ENCODE results near the gene SLC16A12.

The SLC16A12 gene, protein sequence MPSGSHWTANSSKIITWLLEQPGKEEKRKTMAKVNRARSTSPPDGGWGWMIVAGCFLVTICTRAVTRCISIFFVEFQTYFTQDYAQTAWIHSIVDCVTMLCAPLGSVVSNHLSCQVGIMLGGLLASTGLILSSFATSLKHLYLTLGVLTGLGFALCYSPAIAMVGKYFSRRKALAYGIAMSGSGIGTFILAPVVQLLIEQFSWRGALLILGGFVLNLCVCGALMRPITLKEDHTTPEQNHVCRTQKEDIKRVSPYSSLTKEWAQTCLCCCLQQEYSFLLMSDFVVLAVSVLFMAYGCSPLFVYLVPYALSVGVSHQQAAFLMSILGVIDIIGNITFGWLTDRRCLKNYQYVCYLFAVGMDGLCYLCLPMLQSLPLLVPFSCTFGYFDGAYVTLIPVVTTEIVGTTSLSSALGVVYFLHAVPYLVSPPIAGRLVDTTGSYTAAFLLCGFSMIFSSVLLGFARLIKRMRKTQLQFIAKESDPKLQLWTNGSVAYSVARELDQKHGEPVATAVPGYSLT

DNA sequence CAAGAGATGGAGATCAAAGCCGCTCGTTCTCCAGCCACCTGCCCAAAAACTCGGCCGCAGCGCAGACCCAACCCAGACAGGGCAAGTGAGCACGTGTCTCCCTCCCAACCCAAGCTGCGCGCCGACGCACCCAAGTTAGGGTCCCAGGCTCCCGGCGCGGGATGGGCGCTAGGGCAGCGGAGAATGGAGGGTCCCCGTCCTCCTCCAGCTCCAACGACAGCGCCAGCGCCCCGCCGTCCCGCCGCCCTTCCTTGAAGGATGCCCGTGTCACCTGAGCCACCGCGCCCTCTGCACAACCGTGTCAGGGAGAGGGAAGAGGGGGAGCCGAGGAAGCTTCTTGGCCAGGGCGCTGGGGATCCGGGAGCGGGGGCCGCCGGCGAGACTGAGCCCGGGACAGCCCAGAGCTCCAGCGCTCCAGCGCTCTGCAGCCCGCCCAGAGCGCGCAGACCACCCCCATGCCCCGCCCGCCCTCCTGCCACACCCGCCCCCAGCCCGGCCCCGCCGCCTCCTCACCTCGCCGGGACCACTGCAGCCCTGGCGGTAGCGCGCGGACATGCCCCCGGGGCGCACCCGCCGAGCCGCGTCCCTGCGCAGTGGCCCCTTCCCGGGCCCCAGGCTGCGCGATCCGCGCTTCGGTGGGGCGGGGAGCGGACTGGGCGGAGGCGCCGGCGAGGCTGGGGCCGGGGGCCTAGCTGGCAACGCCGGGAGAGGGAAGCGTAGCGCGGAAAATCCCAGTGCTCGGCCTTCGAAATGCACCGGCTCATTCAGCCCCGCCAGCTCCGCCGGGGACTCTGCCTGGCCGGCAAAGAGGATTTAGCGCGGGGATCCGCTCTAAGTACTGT is at the start of gene SLC16A12:
TSS of gene SLC16A12 (minus strand) at position 424 of the 842 bp plus-strand sequence. CDS start 73,016 bp downstream, outside the sequence.
- DNase-seq = no peak

DNA sequence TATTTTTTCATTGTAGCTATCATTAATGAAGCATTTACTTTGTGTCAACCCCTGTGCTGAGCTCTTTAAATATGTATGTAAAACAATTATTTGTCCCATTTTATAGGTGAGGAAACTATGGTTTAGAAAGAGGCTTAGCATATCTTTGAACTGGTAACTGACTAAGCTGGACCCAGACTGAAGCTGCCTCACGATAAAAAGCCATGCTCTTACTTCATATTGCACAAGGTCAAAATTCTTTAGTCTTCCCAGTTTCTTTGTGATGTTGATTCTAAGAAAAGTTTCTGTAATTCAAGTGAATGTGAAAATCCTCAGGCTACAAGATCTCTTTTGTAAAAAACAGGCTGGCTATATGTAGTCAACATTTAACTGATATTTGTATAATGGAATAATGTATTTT is 46.6 kb upstream of the SLC16A12 start:
- DNase-seq = no peak

DNA sequence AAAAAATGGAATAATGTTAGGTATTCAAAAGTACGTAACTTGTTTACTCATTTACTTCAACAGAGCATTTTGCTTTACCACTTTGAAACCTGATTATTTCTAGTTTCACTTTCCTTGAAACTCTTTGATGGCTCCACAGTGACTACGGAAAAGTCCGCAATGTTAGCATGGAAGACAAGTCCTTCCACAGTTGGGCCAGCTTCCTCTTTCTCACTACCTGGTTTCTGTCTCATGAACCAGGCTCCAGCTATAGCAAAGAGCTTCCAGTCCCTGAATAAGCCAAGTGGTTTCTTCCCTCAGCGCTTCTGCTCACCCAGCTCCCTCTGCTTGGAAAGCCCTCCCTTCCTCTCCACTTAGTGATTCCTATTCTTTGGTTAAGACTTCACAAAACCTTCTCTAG is 44.8 kb upstream of the SLC16A12 start:
- no peak for DNase-seq

DNA sequence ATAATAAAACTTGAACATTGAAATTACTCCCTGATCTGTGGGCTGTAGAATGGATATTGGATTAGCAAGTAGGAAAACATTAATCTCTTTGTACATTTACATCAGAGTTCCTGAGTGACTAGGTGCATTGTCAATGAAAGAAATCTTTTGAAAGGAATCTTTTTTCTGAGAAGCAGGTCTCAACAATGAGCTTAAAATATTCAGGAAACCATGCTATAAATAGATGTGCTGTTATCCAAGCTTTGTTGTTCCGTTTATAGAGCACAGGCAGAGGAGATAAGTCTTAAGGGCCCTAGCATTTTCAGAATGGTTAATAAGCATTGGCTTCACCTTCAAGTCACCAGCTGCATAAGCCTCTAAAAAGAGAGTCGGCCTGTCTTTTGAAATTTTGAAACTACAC is 41.3 kb upstream of the SLC16A12 start:
- no peak for DNase-seq

DNA sequence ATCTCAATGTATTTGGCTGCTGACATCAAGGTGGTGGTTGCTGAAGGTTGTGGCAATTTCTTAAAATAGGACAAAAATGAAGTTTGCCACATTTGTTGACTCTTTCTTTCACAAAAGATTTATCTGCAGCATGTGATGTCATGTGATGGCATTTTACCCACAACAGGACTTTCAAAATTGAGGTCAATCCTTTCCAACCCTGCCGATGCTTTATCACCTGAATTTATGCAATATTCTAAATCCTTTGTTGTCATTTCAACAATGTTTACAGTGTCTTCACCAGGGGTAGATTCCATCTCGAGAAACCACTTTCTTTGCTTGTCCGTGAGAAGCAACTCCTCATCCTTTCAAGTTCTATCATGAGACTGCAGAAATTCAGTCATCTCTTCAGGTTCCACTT is 40.6 kb upstream of the SLC16A12 start:
- DNase-seq = no peak

DNA sequence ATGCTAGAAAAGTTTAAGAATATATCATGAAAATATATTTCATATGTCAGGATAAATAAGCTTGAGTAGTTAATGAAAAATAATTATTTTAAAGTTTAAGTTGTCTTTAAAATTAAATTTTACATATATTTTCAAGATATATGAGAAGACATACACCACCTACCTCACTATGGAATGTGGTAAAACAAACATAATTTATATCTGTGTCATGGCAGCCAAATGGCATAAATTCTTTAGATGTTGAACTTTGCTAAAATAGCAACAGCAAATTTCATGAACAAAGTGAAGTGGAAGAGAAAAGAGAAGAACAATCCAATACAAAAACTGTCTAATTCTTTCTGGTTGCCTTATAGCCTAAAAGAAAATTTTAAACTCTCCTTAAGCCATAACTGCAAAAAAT is 39.6 kb upstream of the SLC16A12 start:
- no peak for DNase-seq

DNA sequence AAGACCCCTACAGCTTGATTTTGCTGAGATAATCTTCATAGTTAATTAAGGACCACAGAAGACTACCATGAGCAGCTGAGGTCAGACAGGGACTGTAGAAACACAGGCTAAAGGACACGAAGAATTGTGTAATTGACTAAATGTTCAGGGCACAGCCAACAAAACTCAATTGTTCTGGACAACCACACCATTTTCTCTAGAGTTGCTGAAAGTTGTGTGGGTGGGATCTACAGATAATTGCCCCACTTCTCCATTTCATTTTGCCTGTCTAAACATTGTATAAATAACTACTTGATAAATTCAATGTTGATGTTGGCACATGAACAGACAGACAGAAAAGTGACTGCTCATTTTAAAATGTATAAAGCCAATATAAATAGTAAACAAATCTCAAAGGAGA is 39.0 kb upstream of the SLC16A12 start:
- DNase-seq = no peak

DNA sequence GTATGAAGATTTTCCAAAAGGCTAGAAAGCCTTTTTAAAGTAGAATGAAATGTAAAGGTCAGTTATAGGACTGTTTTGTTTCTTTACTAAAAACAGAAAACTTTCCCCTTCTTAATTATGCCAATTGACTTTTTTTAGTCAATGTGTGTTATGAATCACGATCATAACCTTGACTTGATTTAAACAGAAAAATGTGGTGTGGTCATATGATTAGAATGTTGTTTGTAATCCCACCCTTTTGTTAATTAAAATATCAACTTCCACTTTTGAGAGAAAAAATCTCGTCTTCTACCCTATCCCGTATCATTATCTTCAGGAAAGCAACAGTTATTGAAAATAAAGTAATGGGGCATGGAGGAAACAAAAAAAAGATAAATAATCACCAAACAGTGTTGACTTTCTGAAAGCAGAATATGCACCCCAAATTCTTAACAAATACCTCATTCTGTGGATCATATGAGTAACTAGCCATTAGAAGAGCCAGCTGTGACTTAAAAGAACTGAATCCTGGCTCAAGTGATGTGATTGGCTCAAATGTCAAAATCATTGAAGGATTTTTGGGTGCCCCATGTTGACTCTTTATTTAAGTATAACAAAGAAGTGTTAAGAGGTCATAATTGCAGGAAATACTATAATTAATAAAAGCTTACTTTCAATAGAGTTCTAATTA is 32.3 kb upstream of the SLC16A12 start:
- DNase-seq = no peak

DNA sequence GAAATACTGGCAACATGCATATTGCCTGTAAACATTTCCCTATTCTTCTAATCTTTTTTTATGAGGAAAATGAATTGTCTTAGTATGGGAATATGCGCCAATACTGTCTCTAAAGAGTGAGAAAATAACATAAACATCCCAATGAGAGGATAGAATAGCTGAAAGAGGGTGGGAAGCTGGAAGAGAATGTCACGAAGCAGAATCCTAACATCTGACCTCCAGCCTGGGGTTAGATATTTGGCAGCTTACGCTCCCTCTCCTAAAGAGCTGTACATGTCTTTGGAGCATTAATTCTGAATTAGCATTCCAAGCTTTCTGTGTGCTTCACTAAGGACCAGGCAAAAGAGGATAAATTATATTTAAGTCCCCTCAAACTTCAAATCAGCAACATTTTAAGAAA is 31.6 kb upstream of the SLC16A12 start:
- no peak for DNase-seq

DNA sequence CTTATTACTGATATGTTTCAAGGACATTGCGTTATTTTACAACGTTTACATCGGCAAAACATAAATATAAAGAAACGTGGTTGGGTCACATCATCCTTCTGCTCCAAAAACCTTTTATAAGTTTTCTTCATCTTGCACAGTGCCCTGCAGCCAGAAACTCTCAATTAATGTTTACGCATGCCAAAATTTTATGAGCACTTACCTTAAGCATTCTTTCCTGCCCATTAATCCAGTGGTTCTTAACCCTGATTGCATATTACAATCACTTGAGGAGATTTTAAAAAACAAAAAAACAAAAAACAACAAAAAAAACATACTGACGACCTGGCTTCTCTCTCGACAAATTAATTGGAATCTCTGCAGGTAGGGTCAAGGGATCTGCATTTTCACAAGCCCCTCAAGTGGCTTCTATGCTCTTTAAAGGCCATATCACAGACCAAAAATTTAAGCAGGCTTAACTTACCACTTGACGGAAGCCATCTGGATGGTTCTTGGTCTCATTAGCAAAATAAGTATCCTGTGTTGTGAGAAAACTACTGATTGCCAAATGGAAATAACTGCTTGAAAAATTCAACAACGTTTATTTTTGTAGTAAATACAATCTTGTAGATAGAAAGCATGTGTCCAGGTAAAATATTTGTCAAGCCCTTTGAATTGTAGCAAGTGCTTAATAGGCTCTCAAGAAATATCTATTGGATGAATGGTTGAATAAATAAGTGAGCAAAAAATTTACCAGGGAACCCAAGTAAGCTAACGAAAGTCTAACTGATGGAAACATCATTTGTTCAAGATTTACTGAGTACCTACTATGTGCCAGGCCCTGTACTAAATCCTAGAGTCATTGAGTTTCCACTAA is 30.9 kb upstream of the SLC16A12 start:
- DNase-seq = no peak

DNA sequence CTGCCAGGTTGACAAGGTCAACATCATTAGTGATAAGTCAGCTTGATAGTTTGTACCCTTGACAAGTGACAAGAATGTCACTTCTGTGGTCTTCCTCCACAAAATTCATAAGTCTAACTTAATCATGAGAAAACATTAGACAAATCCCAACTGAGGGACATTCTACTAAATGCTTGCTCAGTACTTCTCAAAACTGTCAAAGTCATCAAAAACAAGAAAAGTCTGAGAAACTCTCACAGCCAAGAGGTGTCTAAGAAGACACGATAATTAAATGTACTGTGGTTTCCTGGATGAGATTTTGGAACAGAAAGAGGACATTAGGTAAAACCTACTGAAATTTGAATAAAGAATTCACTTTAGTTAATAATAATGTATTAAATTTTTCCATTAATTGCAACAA is 29.8 kb upstream of the SLC16A12 start:
- DNase-seq = no peak

DNA sequence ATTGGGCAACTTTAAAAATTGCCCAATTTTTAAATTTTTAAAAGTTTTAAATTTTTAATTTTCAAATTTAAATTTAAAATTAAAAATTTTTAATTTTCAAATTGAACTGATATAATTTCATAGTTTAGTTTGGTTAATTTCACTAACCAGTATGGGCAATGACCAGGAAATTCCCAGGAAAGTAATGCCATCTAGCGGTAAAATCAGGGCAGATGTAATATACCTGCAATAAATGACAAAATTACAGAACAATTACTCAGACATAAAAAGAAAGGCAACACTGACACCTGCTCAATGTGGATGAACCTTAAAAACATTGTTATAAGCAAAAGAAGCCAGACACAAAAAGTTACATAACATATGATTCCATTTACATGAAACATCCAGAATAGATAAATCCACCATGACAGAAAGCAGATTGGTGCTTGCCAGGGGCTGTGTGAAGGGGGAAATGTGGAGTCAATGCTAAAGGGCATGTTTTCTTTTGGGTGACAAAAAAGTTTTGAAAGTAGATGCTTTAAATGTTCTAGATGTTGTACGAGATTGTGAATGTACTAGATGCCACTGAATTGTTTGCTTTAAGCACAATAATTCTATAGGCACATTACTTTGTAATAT is 28.6 kb upstream of the SLC16A12 start:
- peak in 2 of 56 donors; percentile 3 to 29 for DNase-seq

DNA sequence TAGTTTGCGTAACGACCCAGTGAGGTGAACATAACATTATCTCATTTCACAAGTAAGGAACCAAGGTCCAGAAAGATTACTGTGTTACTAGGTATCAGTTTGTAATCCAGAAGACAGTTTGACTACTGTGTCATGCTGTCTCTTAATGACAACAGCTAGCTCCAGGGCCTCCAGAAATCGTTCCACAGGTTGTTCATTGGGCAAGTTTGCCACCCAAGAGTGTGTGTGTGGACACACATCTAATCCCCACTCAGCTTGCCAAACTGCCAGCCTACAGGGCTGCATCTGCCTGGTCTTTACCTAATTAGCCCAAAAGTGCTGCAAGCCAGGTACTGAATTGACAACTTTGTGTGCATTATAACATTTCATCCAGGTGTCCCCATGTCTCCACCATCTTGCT is 27.9 kb upstream of the SLC16A12 start:
- DNase-seq = no peak

DNA sequence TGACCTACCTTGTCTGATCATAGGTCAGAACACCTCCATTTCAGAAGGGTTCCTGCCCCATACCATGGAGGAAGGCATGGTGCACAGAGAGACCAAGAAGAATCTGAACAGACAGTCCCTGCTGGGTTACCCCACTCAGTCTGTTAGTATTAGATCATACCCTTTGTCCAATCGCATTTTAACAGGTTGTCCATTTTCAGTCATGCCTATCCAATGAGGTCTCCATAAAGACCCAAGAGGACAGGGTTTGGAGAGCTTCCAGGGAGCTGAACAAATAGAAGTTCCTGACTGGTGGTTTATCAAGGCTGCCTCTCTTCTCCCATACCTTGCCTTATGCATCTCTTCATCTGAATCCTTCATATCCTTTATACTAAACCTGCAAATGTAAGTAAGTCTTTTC is 21.2 kb upstream of the SLC16A12 start:
- no peak for DNase-seq

DNA sequence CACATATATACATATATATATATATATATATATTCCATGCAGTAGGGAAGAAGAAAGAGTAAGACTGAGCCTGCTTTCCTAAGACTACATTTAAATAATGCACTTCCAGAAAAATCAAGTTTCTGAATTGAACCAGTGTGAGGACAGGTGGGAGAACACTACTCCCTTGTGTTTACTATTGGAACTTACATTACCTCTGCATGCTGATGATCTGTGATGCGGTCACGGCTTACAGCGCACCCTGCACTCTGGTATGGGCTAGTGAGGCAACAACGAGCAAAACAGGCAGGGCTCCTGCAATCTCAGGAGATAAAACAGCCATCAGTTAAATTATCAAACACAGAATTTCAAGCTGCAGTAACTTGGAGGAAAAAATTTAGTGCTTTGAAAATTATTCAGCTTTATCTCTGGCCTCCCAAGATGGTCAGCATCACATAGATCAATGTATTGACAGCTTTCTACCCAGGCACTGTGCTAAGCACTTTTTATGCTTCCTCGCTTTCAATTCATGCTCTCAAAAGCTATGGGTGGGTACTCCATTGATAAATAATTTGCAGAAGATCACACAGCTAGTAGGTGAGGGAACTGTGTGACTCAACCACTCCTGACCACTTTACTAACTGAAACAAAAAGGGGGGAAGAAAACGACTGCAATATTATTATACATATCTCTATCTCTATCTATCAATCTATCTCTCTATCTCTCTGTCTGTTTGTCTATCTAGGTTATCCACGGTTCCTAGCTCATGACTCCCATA is 20.5 kb upstream of the SLC16A12 start:
- no peak for DNase-seq

DNA sequence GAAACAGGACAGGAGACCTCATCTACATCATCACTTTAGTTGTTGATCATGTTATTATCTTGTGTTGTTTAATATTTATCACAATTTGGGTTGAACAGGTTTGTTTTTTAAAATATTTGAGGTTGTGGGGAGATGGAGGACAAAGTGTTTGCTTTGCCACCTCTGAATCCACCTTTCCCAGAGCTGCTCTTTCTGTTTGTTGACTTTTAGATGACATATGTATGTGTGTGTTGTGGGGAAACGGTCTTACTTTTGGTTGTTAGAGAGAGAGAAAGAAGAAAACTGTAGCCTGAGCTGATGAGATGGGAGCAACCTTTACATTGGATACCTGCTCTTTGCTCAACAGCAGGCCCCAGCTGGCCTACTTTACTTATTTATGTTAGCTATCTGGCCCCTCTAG is 19.0 kb upstream of the SLC16A12 start:
- DNase-seq = no peak

DNA sequence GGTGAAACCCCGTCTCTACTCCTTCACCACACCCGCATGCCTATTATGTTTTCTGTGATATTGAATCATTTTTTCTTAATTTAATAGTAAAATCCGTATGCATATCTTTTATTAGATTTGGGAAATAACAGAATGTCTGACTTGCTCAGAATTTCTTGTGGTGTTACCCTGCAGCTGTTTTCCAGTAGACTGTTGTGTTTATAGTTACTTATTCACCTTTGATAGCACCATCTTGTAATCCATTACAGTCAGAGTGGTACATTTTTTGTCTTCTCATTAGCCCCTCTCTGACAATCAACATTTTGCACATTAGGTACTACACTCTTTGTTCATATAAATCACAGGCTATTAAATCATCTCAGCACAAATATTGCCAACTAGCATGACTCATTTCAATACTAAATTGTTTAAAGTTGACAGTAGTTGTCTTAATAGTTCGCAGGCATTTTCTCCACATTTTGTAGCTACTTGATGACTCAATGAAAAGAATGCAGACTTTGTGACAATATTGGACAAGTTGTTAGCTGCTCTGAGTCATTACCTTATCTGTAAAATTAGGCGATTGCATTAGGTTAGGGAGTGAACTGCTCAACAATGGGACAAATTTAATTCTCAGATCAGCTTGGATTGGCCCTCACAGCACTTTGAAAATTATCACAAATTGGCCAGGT is 17.8 kb upstream of the SLC16A12 start:
- DNase-seq = no peak

DNA sequence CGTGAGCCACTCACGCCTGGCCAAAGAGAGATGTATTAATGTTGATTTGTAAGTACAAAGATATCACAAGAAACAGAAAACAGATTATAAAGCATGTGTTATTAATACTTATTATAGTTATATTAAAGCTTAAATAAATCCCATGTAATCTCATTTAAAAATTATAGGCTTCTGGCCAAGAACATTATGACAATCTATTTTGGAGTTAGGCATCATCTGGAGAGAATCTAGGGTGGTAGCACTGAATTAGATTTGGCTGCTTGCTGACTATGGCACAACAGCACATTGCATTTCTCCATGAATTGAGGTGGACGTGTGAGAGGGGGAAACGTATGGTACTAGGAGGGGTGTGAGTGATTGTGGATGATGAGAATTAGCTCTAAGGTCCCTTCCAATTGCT is 16.8 kb upstream of the SLC16A12 start:
- no peak for DNase-seq

DNA sequence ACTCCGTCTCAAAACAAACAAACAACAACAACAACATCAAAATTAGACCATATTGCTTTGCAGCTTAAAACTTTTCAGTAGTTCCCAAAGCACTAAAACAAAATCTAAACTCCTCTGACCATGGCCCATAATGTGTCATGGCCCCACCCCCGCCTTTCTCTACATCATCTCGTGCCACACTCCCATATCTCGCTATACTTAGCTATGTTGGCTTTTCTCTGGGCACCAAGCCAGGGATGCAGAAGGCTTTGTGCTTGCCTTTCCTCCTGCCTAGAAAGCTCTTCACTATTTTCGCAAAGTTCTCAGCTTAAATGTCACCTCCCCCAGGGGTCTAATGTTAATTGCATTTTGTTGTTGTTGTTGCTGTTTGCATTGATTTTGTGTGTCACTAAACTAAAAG is 15.1 kb upstream of the SLC16A12 start:
- DNase-seq = no peak
